Measurements from ENCODE around the gene FAM229B.

DNA sequence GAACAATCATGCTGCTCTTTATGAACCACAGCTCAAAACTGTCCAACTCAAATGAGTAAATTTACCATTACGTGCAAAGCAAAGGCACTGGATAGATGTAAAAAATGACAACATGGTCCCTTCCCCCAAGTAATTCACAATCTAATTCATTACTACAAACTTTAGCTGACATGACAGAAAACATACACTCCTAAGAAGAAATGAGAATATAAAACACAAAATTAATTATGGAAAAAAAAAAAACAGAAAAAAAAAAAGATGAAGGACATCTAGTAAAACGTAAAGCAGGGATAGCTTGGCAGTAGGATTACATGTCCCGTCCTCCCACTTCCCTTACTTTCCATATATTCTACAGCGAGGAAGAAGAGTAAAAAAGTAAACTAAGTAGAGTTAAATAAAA, 5.8 kb upstream of the FAM229B start:
- TF ChIP-seq, protein P1, sequence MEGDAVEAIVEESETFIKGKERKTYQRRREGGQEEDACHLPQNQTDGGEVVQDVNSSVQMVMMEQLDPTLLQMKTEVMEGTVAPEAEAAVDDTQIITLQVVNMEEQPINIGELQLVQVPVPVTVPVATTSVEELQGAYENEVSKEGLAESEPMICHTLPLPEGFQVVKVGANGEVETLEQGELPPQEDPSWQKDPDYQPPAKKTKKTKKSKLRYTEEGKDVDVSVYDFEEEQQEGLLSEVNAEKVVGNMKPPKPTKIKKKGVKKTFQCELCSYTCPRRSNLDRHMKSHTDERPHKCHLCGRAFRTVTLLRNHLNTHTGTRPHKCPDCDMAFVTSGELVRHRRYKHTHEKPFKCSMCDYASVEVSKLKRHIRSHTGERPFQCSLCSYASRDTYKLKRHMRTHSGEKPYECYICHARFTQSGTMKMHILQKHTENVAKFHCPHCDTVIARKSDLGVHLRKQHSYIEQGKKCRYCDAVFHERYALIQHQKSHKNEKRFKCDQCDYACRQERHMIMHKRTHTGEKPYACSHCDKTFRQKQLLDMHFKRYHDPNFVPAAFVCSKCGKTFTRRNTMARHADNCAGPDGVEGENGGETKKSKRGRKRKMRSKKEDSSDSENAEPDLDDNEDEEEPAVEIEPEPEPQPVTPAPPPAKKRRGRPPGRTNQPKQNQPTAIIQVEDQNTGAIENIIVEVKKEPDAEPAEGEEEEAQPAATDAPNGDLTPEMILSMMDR (IDR thresholded peaks at IDR 0.05) = no peak
- TF ChIP-seq POLR2A (IDR thresholded peaks at IDR 0.05) = no peak
- no peak for TF ChIP-seq EP300 (IDR thresholded peaks at IDR 0.05)

Data from ovary (tissue), 3 donors.